HG02870 (cell line): Measurements from ENCODE around the gene HDAC1.
A peak's percentile ranks its signal among the peaks of the same experiment; 100 is the strongest.
"Not testable (repeated sequence)": the region's sequence is repeated elsewhere in the genome, so short reads cannot be mapped to it uniquely, and the experiment has no call there.

Experiments used
- ATAC-seq: cut with Tn5 transposase; IDR thresholded peaks from one replicate; pipeline ENCODE4 v1.9.1; 2021; ENCODE audit warnings: mild to moderate bottlenecking, moderate library complexity; ENCODE audit not compliant: unreplicated experiment

HDAC1 gene

GRCh38 chr1:32291708-32292538 lies at the start of gene HDAC1:
TSS of gene HDAC1 (plus strand) at chr1:32292083. CDS start at chr1:32292170, 87 bp downstream.
- peak; percentile 91 for ATAC-seq

DNA sequence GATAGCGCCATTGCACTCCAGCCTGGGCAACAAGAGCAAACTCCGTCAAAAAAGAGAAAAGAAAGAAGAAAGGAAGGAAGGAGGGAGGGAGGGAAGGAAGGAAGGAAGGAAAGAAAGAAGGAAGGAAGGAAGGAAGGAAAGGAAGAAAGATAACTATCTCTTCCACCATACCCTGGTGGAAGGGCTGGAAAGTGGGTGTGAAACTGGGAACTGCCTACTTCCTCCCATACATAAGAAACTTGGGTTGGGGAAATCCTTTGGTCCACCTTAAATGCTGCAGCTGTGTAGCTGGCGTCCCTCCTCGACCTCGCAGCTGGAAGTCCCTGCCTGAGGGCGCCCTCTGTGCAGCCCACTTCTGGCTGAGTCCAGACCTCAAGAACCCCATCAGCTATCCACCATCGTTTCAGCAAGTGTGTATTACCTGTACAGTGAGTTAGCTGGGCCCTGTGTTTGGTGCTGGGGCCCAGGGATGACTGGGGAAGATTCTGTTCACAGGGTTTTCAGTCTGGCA lies 49.5 kb upstream of the HDAC1 start:
- ATAC-seq = no peak

DNA sequence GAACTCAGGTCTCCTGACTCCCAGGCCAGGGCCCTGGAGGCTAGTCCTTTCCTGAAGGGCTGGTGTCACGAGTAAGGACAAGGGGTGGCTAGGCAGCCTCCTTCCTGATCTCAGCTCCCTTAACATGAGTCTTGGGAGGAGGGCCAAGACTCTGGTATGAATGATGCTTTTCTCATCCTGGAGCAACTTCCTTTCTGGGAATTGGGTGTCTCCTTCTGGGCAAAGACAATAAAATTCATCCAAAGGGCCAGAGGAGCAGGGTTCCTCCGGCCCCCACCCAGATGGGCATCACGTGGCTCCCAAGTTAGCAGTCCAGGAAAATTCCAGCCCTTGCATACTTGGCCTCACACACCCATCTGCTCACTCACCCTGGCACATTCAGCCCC lies 45.0 kb upstream of the HDAC1 start, which contains the start of gene FAM167B:
TSS of gene FAM167B (plus strand) at position 335 of the 386 bp plus-strand sequence. CDS start 200 bp downstream, outside the sequence.
- no peak for ATAC-seq

GRCh38 chr1:32247452-32247851 lies 44.4 kb upstream of the HDAC1 start:
- no peak for ATAC-seq

DNA sequence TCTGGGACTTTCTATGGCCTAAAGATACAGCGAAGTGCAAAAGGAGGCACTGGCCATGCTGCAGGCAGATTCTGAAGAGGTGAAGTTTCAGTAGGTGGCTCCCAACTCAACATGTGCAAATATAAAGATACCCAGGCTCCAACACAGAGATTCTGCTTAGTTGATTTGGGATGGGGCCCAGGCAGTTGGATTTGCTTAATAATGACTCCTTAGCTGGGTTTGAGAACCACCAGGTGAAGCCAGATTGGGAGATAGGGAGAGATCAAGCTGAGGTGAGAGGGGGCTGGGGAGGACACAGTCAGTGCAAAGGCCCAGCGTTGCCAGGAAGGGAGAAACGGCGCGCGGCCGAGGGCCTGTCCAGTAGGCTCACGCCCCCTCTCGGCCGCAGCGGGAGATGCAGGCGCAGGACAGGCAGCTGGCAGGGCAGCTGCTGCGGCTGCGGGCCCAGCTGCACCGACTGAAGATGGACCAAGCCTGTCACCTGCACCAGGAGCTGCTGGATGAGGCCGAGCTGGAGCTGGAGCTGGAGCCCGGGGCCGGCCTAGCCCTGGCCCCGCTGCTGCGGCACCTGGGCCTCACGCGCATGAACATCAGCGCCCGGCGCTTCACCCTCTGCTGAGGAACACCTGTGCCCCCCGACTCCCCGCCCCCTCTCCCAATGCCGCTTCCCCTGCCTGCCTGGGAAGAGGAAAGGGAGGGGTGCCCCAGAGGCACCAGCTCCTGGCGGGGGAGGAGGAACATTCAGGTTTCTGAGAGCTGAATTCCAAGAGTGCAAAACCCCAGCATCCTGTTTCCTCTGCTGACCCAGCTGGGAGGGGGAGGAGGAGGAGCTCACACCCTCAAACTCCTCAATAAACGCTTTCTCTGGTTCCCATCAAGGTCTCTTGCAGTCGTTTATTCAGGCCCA lies 43.6 kb upstream of the HDAC1 start:
- ATAC-seq = no peak

DNA sequence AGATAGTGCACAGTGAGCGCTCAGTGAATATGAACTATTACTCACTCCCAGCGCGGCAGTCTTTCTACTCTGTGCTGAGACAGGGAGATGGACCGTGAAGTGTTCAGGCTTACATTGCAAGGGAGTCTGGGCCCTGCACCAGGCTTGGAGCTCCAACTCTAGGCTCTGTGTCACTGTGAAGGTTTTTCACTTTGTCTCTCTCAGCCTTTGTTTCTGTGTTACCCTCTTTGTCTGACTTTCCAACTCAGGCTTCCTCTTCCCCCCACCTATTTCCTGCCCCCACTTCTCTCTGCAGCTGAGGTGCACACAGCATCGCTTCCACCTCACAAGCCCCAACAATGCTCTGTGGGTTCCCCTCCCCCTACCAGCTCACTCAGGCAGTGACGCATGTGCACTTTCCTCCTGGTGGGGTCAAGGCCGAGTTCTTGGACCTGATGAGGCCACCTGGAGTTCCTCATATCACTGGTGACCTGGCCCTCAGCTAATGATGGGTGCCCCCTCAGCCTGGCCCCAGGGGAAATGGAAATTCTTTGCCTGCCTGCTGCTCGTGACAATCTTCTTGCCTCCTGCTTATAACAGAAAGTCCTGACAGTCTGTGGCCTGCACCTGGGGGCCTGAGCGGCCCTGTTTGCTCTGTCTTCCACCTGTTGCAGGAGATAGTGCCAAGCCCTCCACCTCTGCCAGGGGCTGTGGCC lies 41.9 kb upstream of the HDAC1 start:
- peak; percentile 67 for ATAC-seq

- ATAC-seq = no peak
These were observed 40.8 kb upstream of the HDAC1 start, which contains the start of gene LCK for GRCh38 chr1:32250893-32251716. TSS of gene LCK (plus strand) at chr1:32251265. CDS start at chr1:32274330, 23,065 bp downstream.

- no peak for ATAC-seq
These were observed 36.5 kb upstream of the HDAC1 start for GRCh38 chr1:32255072-32256071.

DNA sequence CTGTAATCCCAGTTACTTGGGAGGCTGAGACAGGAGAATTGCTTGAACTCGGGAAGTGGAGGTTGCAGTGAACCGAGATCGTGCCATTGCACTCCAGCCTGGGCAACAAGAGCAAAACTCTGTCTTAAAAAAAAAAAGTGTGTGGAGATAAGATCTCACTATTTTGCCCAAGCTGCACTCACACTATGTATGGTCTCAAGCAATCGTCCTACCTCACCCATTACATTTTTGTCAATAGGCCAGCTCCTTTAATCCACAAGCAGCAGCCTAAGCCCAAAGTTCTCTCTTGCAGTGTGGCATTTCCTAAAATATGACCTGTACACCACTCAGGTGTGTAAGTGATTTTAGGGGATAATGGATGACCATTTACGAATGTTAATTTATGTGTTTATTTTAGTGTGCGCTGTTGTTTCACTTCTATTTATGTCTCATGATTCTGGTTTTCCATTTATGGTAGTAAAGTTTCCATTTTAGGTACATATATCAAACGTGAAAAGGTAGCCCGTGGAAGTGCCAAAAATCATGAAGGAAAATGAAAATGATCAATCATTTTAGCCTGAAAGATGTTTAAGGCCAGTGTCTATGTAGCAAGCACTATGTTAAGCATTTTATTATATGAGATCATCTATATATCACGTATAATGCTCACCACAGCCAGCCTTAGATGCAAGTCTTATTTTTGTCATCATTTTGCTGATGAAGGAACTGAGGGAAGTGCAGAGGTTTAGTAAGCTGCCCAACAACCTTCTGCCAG lies 35.2 kb upstream of the HDAC1 start:
- ATAC-seq = no peak

DNA sequence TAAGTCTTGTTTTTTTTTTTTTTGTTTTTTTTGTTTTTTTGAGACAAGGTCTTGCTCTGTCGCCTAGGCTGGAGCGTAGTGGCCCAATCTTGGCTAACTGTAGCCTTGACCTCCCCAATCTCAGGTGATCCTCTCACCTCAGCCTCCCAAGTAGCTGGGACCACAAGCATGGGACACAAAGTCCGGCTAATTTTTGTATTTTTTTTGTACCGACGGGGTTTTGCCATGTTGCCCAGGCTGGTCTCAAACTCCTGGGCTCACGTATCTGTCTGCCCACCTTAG lies 34.7 kb upstream of the HDAC1 start:
- no peak for ATAC-seq

GRCh38 chr1:32263236-32263593 lies 28.7 kb upstream of the HDAC1 start:
- ATAC-seq = not testable (repeated sequence)

GRCh38 chr1:32263744-32264143 lies 28.1 kb upstream of the HDAC1 start:
- ATAC-seq = no peak

GRCh38 chr1:32265846-32266245 lies 26.0 kb upstream of the HDAC1 start:
- ATAC-seq = no peak

DNA sequence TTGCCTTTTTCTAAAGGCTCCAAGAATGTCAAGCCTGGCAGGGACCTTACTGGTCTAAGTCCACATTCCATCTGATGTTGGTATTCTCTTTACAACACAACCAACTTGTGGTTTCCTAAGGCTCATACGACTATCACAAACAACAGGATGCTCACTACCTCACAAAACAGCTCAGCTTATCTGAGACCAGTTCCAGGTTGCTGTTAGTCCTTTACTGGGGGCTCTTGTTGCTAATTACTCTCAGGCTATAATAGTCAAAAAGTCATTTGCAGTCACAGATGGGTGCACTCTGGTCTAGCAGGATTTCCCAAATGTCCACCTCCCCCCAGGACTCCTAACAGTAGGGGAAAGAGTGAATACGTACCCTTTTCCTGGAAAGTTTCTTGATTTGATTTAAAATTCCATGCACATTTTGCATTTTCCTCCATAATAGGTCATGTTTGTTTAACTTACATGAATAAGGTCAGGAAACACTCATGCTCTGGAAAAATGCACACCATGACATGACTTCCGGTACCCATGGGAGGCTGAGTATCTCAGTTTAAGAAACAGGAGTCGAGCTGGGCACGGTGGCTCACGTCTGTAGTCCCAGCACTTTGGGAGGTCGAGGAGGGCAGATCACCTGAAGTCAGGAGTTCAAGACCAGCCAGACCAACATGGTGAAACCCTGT lies 24.8 kb upstream of the HDAC1 start:
- ATAC-seq = no peak

DNA sequence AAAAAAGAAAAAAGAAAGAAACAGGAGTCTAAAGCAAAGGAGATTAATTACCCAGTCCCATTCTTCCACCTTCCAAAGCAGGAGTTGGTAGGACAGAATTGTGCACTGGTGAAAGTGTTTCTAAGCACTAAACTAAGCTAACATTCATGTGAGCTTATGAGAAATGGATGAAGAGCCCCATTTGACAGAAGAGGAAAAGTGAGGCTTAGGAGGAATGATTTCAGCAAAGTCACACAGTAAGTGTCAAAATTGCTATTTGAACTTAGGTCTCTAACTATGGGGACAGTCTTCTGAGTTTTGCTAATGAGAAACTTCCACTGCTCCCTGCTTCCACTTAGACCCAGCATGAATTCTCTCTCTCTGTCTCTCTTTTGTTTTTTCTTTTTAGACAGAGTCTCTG lies 22.1 kb upstream of the HDAC1 start:
- no peak for ATAC-seq

DNA sequence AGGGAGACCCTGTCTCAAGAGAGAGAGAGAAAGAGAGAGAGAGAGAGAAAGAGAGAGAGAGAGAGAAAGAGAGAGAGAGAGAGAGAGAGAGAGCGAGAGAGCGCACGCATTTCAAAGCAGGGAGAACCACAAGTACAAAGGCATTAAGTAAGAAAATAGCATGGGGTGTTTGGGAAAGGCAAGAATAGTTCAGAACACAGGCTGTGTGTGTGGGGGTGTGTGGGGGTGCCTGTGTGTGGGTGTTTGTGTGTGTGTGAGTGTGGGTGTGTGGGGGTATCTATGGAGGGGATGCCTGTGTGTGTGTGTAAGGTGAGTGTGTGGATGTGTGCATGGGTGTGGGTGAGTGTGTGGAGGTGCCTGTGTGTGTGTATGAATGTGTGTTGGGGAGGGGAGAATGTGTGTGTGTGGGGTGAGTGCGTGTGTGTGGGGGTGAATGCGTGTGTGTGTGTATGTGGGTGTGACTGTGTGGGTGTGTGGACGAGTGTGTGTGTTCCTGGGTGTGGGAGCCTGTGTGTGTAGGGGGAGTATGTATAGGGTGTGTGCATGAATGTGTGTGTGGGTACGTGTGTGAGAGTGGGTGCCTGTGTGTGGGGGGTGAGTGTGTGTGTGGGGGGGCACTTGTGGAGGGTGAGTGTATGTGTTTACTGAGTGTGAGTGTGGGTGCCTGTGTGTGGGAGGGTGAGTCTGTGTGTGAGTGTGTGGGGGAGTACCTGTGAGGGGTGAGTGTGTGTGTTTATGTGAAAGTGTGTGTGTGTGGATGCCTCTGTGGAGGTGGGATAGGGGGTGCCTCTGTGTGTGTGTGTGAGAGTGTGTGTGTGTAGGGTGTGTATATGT lies 19.1 kb upstream of the HDAC1 start:
- ATAC-seq = no peak
